ENCODE measurements around the gene SLC5A2.

Gene SLC5A2

GRCh38 chr16:31530405-31530804 is 47.5 kb downstream of the SLC5A2 start (continued):
- TF ChIP-seq ZNF362 (tag by site-specific recombination; IDR thresholded peaks at IDR 0.05) (no peak), CTCF (tag by site-specific recombination; IDR thresholded peaks at IDR 0.05) (no peak), GLIS1 (tag by site-specific recombination; IDR thresholded peaks at IDR 0.05) (no peak), ZNF837 (tag by site-specific recombination; IDR thresholded peaks at IDR 0.05) (no peak)

DNA sequence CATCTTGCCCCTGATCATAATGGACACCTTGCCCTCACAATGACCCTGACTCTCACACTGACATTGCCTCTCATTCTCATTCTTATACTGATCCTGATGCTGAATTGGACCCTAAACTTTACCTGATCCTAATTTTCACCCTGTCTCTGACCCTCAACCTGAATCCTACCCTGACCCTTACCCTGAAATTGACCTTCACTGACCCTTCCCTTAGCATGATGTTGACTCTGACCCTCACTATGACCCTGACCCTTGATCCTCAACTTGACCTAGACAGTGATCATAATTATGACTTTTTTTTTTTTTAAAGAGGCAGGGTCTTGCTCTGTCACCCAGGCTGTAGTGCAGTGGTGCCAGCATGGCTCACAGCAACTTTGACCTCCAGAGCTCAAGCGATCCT is 48.2 kb downstream of the SLC5A2 start:
- Histone ChIP-seq H3K36me3 (ENCODE audit: control insufficient read depth in 2 of 2, insufficient read depth in 1 of 2, low read length in 2 of 2) (no peaks in the 10 kb centered on the region), H3K4me3 (ENCODE audit: low read depth, low read length) (no peak overlapping the region), H3K4me1 (ENCODE audit: control insufficient read depth, insufficient read depth, low read length) (no peaks in the 10 kb centered on the region), H3K27ac (ENCODE audit: extremely low read depth, low read depth, low read length) (no peak overlapping the region), H3K9me3 (ENCODE audit: control insufficient read depth, insufficient read depth, low read depth, low read length) (no peaks in the 10 kb centered on the region)
- TF ChIP-seq ZSCAN23 (tag by site-specific recombination; IDR thresholded peaks at IDR 0.05) (no peak), ZNF239 (tag by site-specific recombination; IDR thresholded peaks at IDR 0.05) (no peak), ZNF366 (tag by site-specific recombination; conservative IDR thresholded peaks at IDR 0.05) (no peak), KLF10 (tag by site-specific recombination; IDR thresholded peaks at IDR 0.05) (no peak), SP3 (tag by site-specific recombination; IDR thresholded peaks at IDR 0.05) (no peak), WT1 (tag by site-specific recombination; IDR thresholded peaks at IDR 0.05) (no peak), KLF17 (tag by site-specific recombination; IDR thresholded peaks at IDR 0.05) (no peak)
- ChIA-PET CTCF (no interaction called here), POLR2A (no interaction called here)

GRCh38 chr16:31532120-31532519 is 49.2 kb downstream of the SLC5A2 start:
- no peaks in the 10 kb centered on the region for H3K9me3 ChIP-seq (ENCODE audit: control insufficient read depth, insufficient read depth, low read depth, low read length)
- H3K36me3 ChIP-seq (ENCODE audit: control insufficient read depth in 2 of 2, insufficient read depth in 1 of 2, low read length in 2 of 2) = no peaks in the 10 kb centered on the region
- H3K27ac ChIP-seq (ENCODE audit: extremely low read depth, low read depth, low read length) = no peak overlapping the region
- no peak overlapping the region for H3K4me3 ChIP-seq (ENCODE audit: low read depth, low read length)
- ChIA-PET CTCF (interaction anchor here (0.7 kb wide), 1 partner anchor 282 kb away, joined by 3 read pairs; no protein-coding TSS in a partner anchor), POLR2A (no interaction called here)
- no peaks in the 10 kb centered on the region for H3K4me1 ChIP-seq (ENCODE audit: control insufficient read depth, insufficient read depth, low read length)
- no peak for TF ChIP-seq SALL2 (tag by site-specific recombination; IDR thresholded peaks at IDR 0.05; ENCODE audit: borderline replicate concordance)
- no peak for TF ChIP-seq ZNF501 (tag by site-specific recombination; IDR thresholded peaks at IDR 0.05)
- TF ChIP-seq, protein P1, sequence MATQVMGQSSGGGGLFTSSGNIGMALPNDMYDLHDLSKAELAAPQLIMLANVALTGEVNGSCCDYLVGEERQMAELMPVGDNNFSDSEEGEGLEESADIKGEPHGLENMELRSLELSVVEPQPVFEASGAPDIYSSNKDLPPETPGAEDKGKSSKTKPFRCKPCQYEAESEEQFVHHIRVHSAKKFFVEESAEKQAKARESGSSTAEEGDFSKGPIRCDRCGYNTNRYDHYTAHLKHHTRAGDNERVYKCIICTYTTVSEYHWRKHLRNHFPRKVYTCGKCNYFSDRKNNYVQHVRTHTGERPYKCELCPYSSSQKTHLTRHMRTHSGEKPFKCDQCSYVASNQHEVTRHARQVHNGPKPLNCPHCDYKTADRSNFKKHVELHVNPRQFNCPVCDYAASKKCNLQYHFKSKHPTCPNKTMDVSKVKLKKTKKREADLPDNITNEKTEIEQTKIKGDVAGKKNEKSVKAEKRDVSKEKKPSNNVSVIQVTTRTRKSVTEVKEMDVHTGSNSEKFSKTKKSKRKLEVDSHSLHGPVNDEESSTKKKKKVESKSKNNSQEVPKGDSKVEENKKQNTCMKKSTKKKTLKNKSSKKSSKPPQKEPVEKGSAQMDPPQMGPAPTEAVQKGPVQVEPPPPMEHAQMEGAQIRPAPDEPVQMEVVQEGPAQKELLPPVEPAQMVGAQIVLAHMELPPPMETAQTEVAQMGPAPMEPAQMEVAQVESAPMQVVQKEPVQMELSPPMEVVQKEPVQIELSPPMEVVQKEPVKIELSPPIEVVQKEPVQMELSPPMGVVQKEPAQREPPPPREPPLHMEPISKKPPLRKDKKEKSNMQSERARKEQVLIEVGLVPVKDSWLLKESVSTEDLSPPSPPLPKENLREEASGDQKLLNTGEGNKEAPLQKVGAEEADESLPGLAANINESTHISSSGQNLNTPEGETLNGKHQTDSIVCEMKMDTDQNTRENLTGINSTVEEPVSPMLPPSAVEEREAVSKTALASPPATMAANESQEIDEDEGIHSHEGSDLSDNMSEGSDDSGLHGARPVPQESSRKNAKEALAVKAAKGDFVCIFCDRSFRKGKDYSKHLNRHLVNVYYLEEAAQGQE (tag by site-specific recombination; IDR thresholded peaks at IDR 0.05) = no peak
- no peak for TF ChIP-seq ZBTB17 (tag by site-specific recombination; IDR thresholded peaks at IDR 0.05)
- TF ChIP-seq, protein P2, sequence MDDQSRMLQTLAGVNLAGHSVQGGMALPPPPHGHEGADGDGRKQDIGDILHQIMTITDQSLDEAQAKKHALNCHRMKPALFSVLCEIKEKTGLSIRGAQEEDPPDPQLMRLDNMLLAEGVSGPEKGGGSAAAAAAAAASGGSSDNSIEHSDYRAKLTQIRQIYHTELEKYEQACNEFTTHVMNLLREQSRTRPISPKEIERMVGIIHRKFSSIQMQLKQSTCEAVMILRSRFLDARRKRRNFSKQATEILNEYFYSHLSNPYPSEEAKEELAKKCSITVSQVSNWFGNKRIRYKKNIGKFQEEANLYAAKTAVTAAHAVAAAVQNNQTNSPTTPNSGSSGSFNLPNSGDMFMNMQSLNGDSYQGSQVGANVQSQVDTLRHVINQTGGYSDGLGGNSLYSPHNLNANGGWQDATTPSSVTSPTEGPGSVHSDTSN (CRISPR knock-in tag; IDR thresholded peaks at IDR 0.05) = no peak
- no peak for TF ChIP-seq ZFP3 (tag by site-specific recombination; IDR thresholded peaks at IDR 0.05; ENCODE audit: low read depth)
- TF ChIP-seq WT1 (tag by site-specific recombination; IDR thresholded peaks at IDR 0.05) = no peak
- no peak for TF ChIP-seq ZNF174 (tag by site-specific recombination; IDR thresholded peaks at IDR 0.05)
- TF ChIP-seq, protein P3, sequence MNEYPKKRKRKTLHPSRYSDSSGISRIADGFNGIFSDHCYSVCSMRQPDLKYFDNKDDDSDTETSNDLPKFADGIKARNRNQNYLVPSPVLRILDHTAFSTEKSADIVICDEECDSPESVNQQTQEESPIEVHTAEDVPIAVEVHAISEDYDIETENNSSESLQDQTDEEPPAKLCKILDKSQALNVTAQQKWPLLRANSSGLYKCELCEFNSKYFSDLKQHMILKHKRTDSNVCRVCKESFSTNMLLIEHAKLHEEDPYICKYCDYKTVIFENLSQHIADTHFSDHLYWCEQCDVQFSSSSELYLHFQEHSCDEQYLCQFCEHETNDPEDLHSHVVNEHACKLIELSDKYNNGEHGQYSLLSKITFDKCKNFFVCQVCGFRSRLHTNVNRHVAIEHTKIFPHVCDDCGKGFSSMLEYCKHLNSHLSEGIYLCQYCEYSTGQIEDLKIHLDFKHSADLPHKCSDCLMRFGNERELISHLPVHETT (tag by site-specific recombination; IDR thresholded peaks at IDR 0.05) = no peak
- TF ChIP-seq ZSCAN30 (tag by site-specific recombination; IDR thresholded peaks at IDR 0.05) = no peak
